Hematopoietic multipotent progenitor cell treated with erythropoietin and hydrocortisone succinate and interleukin-3 and kit ligand, for 8 days (in vitro differentiated cells): ENCODE data around the gene TLE5.
A peak's percentile ranks its signal among the peaks of the same experiment; 100 is the strongest.
"Not testable (repeated sequence)": the region's sequence is repeated elsewhere in the genome, so short reads cannot be mapped to it uniquely, and the experiment has no call there.

Experiments
- DNase-seq: peaks from one replicate; pipeline ENCODE4 v3.0.0-alpha.2; 2015

The TLE5 gene

GRCh38 chr19:3020321-3020960, 41.9 kb downstream of the TLE5 start:
- DNase-seq, result no peak

GRCh38 chr19:3019211-3019854, 43.0 kb downstream of the TLE5 start:
- no peak for DNase-seq

GRCh38 chr19:3017923-3018322, 44.4 kb downstream of the TLE5 start:
- DNase-seq, result no peak

GRCh38 chr19:3015126-3016057, 46.9 kb downstream of the TLE5 start:
- no peak for DNase-seq

GRCh38 chr19:3014135-3014534, 48.2 kb downstream of the TLE5 start:
- DNase-seq, result no peak

- no peak for DNase-seq
Measured at GRCh38 chr19:3013263-3013725, 49.0 kb downstream of the TLE5 start.

- DNase-seq, result no peak
Measured at GRCh38 chr19:3012621-3013262, 49.6 kb downstream of the TLE5 start.

GRCh38 chr19:3012059-3012458, 50.2 kb downstream of the TLE5 start:
- not testable (repeated sequence) for DNase-seq

GRCh38 chr19:3010871-3011270, 51.4 kb downstream of the TLE5 start:
- no peak for DNase-seq

- no peak for DNase-seq
Measured at GRCh38 chr19:3008994-3009393, 53.3 kb downstream of the TLE5 start.

- DNase-seq, result no peak
Measured at GRCh38 chr19:3007975-3008374, 54.3 kb downstream of the TLE5 start.

GRCh38 chr19:3006075-3006767, 56.1 kb downstream of the TLE5 start:
- DNase-seq, result peak; percentile 6

- DNase-seq, result no peak
Measured at GRCh38 chr19:3005345-3005744, 57.0 kb downstream of the TLE5 start.

- DNase-seq, result no peak
Measured at GRCh38 chr19:3004522-3004921, 57.8 kb downstream of the TLE5 start.

- no peak for DNase-seq
Measured at GRCh38 chr19:3003046-3003445, 59.2 kb downstream of the TLE5 start.
